Activated T-cell treated with anti-CD3 and anti-CD28 coated beads for 4 hours (primary cell): ENCODE measurements around the gene ECE2.
A peak's percentile ranks its signal among the peaks of the same experiment; 100 is the strongest.
"Not testable (repeated sequence)": the region's sequence is repeated elsewhere in the genome, so short reads cannot be mapped to it uniquely, and the experiment has no call there.

Experiments
- DNase-seq: peaks from one replicate; pipeline ENCODE4 v3.0.0-alpha.2; 2020

Gene ECE2

DNA sequence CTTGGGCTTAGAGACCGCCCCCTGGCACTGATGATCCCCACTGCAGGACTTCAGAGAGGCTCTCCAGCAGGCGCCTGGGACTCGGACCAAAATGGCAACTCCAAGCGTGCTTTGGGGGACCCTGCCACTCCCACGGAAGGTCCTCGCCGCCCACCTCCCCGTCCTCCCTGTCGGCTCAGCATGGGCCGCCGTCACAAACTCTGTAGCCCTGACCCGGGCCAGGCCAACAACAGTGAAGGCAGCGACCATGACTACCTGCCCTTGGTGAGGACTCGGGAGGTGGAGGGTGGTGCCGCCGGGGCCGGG is 34.7 kb upstream of the ECE2 start:
- no peak for DNase-seq

GRCh38 chr3:184241447-184242296 is 34.1 kb upstream of the ECE2 start:
- DNase-seq, result no peak

DNA sequence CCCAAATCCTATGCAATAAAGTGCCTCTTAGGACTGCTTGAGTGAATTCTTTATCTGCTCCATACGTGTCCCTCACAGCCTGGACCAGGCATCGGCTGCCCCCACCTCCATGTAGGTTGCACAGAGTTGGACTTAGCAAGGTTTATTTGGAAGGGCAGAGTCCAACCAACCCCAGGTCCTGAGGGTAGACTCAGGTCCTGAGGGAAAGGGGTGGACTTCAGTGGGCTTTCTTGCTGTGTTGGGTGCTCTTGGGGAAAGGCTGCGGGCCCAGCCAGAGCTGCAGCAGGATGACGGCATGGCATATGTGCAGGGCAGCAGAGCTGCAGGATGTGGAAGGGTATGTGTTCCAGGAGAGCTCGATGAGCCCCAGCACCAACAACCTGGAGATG is 33.5 kb upstream of the ECE2 start:
- DNase-seq, result no peak

- peak; percentile 83 for DNase-seq
Measured at GRCh38 chr3:184248454-184249411, 27.1 kb upstream of the ECE2 start, which contains the start of gene ALG3. Gene ALG3, minus strand, starts transcription at chr3:184248962. Its CDS starts 22 bp downstream, at chr3:184248940.

GRCh38 chr3:184249412-184250166 is 26.2 kb upstream of the ECE2 start, which contains the start of gene EEF1AKMT4:
Gene EEF1AKMT4, plus strand, starts transcription at chr3:184249672. Its CDS starts 23 bp downstream, at chr3:184249695.
- peak; percentile 89 for DNase-seq

DNA sequence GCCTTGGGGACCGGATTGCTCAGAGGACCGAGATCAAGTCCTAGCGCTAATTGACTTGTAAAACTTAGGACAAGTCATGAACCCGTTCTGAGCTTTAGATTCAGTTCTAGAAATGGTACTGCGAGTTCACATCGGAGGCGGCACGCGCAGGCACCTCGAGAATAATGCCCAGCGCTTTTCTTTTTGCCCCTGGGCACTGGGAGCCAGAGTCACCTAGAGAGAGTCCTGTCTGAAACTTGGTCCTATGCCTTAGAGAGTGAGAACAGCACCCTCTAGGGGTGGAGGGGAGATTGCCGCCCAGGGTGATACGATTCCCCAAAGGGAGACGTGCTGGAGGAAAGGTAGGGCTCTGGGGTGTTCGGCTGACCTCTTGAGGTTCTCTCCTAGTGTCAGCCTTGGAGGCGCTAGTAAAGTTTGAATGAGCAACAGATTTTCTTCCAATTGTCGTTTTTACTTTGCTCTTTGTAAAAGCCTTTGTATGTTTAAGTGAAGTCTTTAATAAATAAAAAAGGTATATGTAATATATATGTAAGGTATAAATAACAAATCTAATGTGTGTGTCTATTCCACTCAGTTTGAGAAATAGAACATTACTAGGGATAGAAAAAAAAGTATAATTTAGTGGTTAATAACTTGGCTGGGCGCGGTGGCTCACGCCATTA is 25.5 kb upstream of the ECE2 start:
- peak; percentile 90 for DNase-seq

GRCh38 chr3:184255291-184256039 is 20.4 kb upstream of the ECE2 start:
- DNase-seq, result no peak

GRCh38 chr3:184257083-184257915 is 18.5 kb upstream of the ECE2 start:
- no peak for DNase-seq

- no peak for DNase-seq
Measured at GRCh38 chr3:184258926-184259325, 16.9 kb upstream of the ECE2 start.

DNA sequence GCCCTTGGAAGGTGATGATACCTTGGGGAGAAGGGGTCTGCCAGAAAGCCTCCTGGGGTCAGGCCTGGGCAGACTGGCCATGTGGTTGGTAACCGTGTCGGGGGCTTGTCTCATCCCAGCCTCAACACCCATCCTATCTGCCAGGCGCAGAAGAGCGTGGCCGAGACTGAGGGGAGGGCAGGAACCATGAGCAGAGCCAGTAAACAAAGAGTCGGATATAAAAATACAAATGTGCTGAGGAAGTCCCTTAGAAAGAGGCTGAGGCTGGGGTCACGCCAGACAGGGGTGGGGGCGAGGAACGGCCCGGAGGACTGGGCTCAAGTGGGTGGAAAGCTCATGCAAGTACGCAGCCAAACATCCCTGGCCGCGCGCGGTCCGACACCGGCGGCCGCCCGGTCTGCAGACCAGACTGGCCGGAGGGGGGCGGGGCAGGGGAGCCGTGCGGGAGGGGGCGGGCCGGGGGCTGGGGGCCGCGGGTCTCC is 16.4 kb upstream of the ECE2 start:
- DNase-seq, result no peak

DNA sequence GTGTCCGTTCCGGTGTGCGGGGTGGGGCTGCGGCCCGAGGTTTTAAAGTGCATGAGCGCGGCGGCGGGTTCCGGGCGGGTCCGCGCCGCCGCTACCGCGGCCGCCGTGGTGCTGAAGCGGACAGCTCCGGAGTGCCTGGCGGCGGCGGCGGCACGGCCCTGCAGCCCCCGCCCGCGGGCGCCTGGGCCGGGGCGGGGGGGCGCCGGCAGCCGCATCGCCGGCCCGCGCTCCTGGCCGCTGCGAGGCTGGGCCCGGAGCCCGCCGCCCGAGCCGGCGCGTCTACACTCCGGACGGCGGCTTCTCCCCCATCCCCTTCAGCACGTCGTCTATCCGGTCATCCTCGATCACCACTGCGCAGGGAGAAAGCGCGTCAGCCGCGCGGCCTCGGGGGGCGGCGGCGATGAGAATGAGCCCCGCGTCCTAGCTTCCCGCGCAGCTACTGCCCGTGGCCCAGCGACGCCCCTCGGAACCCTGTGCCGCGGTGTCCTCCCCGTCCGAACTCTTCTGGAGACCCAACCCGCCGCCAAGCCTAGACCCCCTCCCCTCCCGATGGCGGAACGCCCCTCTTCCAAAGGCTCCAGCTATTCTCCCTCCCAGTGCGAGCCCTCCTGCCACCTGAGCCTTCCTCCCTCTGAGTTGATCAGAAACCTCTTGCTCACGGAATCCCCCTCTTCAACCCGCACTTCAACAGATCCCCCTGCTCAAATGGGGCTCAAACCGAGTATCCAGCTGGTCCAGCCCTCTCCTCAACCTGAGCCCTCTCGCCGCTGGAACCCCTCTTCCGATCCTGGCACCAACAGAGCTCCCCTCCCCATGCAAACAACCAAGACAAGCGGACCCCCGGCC is 15.7 kb upstream of the ECE2 start:
- no peak for DNase-seq

DNA sequence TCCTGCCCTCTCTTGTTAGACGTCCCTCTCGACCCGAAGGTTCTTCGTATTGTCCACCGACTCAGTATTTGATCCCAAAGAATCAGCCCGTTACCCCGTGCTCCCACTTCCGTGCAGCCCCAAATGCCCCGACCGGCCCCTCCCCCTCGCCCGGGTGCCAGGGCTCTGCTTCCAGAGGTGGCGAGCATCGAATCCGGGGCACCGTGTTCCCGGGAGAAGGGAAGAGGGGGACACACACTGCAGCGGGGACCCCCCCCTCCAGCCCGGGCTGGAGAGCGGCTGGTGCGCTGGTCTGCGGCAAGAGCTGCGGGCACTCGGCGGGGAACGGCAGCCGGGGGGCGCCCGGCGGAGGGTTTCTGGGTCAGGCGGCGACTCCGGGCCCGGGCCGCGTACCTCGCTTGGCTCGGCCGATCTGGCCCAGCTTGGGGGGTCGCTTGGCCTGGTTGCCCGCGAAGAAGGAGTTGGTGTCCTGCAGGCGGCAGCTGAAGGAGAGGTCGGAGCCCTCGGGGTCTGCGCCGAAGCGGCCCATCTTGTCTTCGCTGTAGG is 15.0 kb upstream of the ECE2 start:
- DNase-seq, result no peak

DNA sequence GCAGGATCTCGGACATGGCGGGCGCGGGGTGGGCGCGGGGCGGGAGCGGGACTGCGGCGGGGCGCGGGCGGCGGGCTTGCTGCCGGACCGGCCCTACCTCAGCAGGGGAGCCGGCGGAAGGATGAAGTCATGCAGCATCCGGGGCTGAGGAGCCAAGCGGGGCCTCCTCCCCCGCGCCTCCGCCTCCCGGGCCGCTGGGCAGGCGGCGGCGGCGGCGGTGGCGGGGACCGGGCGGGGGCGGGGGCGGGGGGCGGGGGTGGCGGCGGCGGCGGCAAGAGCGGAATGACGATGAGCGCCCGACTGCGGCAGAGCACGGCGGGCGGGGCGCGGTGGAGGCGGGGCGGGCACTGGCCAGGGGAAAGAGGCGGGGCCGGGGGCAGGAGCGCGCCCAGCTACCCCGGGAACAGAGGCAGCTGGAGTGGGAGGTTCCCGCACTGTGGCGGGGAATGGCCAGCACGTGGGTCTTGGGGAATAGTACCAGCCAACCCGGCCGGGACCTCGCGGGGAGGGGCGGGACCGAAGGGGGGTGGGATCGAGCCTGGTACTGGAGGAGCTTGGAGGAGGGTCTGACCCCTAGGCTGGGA is 14.5 kb upstream of the ECE2 start, which contains the start of gene CAMK2N2:
TSS of gene CAMK2N2 (minus strand) at position 284 of the 584 bp plus-strand sequence. CDS start at position 16, 268 bp downstream.
- peak; percentile 33 for DNase-seq

GRCh38 chr3:184261854-184262763 is 13.7 kb upstream of the ECE2 start:
- DNase-seq, result peak; percentile 30

DNA sequence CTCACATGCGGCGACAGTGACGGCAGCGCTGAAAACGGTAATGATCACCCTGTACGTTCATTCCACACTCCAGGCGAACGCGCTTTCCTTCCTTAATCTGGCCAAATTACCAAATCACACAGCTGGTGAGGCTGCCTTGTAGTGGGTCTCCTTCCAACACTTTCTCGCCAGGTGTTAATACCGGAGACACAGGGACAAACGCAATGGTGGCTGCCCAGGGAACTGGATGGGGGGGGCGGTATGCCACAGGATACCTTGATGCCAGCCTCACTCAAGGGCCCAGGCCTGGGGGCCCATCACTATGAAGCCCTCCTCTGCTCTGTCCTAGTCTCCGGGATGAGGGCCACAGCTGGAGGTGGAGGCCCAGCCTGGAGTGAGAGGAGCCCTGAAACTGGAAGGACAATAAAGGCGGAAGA is 13.1 kb upstream of the ECE2 start:
- no peak for DNase-seq

DNA sequence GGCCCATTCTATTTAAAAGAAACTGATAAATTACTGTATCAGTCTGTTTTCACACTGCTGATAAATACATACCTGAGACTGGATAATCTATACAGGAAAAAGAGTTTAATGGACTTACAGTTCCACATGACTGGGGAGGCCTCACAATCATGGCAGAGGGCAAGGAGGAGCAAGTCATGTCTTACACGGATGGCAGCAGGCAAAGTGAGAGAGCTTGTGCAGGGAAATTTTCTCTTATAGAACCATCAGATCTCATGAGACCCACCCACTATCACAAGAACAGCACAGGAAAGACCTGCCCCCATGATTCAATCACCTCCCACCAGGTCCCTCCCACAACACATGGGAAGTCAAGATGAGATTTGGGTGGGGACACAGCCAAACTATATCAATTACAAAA is 8.6 kb upstream of the ECE2 start:
- DNase-seq, result not testable (repeated sequence)

GRCh38 chr3:184272269-184272668 is 3.6 kb upstream of the ECE2 start:
- DNase-seq, result no peak

DNA sequence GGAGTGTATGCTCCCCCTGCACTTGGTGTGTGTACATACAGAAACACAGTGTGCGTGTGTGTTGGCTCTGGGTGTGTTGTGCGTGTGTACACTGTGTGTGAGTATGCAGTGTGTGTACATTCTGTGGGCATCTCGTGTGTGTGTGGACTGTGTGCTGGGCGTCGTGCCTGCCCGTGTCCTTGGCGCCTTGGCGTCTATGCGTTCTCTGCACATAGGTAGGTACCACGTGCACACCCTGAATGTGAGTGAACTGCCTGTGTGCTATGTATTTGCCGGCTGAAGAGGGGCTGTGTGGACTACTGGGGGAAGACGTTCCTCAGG is 481 bp upstream of the ECE2 start:
- DNase-seq, result no peak
